Measurements from ENCODE around the gene TRMT11.
A peak's percentile ranks its signal among the peaks of the same experiment; 100 is the strongest.
"Not testable (repeated sequence)": the region's sequence is repeated elsewhere in the genome, so short reads cannot be mapped to it uniquely, and the experiment has no call there.

TRMT11 gene

GRCh38 chr6:125986301-125987025, at the start of gene TRMT11:
Gene TRMT11, plus strand, starts transcription at chr6:125986540. Its CDS starts 11 bp downstream, at chr6:125986551.
- DNase-seq: peak; percentile 88

- no peak for DNase-seq
Observed at GRCh38 chr6:125939026-125939425, 47.3 kb upstream of the TRMT11 start.

GRCh38 chr6:125939791-125940190, 46.5 kb upstream of the TRMT11 start:
- DNase-seq: no peak

DNA sequence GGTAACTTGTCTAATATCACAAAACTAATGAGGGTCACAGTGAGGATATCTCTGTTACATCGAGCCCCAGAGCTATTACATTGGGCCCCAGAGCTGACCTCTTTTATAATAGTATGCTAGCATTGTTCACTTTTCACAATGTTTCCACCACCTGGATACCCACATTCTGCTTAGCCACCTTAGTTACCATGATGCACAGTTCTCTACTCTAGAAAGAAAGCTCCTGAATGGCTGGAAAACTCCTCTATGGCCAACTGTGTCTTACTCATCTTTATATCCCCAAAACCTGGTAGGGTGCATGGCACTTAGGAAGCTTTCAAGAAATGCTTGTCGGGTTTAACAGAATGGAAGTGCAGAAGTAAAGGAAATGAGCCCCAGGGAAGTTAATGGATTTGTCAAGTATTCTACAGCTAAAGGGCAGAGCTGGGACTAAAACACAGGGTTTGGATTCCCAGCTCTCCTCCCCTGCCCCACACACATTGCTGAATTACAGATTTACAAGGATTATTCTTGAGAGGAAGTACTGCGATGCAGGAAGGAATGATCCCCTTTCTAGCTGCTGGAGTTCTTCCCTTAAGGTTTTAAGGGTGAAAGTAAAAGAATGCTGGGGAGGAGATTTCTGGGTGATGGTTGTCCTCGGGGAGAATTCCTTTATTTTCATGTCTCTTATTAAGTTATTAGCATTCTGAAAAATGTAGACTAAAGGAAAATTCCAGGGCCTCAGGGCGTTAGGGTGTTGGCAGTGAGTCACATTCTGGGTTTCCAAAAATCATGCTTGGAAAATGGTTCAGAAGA, 45.9 kb upstream of the TRMT11 start:
- DNase-seq: no peak

- DNase-seq: no peak
Observed at GRCh38 chr6:125942672-125943527, 43.4 kb upstream of the TRMT11 start.

- DNase-seq: no peak
Observed at GRCh38 chr6:125943528-125944433, 42.6 kb upstream of the TRMT11 start.

GRCh38 chr6:125944434-125944816, 41.9 kb upstream of the TRMT11 start:
- no peak for DNase-seq

- DNase-seq: no peak
Observed at GRCh38 chr6:125944896-125945295, 41.4 kb upstream of the TRMT11 start.

DNA sequence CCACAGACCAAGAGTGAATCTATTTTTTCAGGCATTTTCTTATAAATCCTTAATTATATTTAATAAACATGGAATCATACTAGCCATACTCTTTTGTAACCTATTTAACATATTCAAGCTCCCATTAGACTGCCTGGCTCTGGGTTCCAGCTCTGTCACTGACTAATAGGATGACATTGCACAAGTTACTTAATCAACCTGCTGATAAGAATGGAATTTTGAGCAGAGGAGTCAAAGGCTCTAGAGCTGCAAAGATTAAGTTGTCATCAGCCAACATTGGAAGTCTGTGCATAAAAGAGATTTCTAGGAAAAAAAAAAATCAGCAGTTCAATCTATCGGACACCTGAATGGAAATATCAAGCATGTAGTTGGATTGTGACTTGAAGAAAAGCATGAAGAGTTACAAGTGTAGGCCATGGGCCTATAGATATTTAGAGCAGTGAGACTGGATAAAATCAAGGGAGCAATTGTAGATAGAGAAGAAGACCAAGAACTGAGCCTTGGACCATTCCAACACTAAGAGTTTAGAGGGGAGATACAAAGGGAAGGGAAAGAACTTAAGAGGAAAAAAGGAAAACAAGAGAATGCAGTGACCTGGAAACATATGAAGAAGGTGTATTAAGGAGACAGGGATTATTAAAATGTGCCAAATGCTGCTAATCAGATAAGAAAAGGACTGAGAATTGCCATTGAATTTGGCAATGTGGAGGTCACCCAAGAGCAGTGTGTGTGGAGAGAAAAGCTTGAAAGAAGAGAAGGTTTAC, 40.8 kb upstream of the TRMT11 start:
- no peak for DNase-seq

DNA sequence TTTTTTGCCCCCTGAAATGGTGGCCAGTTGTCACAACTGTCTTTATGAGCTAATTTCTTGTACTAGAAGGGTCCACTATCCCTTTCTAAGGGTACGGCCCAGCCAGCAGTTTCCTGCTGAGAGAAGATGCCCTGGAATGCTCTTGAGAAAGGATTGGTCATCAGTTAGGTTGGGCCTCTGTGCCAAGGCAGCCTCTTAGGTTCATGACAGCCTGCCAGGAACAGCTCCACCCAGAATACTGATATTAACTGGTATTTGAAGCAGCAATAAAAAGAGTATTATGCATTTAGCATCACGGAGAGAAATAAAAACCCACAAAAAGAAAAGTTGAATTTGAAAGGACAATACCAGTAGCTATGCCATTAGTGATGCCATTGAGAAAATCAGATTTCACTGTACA, 38.7 kb upstream of the TRMT11 start:
- DNase-seq: no peak

DNA sequence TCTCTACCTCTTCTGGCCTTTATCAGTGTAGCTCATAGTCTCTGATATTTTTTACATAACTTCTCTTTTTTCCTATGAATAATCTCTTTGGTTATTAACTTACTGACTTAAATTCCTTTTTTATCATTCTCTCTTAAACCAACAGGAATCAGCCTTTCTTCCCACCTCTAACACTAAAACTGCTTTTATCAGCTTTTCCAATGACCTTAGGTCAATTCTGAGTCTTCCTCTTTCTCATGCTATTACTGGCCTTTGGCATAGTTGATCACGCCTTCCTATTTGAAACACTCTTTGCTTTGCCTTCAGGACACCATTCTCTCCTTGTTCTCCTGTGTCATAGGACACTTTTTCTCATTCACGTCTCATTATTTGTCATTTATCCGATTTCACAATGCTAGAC, 37.9 kb upstream of the TRMT11 start:
- no peak for DNase-seq

GRCh38 chr6:125949069-125949468, 37.3 kb upstream of the TRMT11 start:
- DNase-seq: no peak

DNA sequence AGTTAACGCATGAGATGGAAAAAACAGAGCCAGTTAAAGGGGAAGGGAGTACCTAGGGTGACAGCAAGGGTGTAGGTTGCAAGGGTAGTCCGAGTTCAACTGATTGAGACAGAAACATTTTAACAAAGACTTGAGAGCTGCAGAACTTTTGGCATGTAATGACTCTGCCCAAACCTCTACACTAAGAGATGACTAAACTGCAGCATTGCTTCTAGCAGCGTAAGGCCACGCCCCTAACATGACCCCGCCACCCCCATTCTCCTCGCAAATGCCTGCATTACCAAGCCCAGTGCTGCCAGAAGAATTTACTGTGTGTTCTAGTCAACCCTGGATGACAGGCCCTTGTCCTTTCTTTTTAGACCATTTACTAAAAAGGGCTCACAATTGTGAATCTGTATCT, 36.0 kb upstream of the TRMT11 start:
- DNase-seq: no peak

DNA sequence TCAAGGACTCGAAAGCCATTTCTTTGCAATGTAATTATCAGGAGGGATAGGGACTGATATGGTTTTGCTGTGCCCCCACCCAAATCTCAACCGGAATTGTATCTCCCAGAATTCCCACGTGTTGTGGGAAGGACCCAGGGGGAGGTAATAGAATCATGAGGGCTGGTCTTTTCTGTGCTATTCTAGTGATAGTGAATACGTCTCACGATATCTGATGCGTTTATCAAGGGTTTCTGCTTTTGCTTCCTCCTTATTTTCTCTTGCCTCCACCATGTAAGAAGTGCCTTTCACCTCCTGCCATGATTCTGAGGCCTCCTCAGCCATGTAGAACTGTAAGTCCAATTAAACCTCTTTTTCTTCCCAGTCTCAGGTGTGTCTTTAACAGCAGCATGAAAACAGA, 35.6 kb upstream of the TRMT11 start:
- not testable (repeated sequence) for DNase-seq

GRCh38 chr6:125951323-125951722, 35.0 kb upstream of the TRMT11 start:
- DNase-seq: no peak

GRCh38 chr6:125952764-125953501, 33.4 kb upstream of the TRMT11 start:
- DNase-seq: peak; percentile 39

DNA sequence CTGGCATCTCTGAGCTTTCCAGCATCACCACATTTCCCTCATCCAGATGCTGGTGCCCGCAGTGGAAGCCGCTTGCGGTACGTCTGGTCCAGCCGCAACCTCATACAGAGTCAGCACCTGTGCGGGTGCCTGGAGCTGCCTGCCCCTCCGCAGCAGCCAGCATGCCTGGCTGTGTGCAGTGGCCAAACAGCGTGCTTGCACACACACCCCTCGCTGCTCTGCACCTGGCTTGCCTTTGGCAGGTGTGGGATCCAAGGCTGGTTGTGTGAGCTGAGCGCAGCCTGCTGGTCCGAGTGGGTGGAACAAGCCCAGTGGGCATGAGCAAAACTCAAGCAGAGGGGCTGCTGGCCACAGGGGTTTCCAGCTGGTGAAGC, 32.9 kb upstream of the TRMT11 start:
- no peak for DNase-seq

DNA sequence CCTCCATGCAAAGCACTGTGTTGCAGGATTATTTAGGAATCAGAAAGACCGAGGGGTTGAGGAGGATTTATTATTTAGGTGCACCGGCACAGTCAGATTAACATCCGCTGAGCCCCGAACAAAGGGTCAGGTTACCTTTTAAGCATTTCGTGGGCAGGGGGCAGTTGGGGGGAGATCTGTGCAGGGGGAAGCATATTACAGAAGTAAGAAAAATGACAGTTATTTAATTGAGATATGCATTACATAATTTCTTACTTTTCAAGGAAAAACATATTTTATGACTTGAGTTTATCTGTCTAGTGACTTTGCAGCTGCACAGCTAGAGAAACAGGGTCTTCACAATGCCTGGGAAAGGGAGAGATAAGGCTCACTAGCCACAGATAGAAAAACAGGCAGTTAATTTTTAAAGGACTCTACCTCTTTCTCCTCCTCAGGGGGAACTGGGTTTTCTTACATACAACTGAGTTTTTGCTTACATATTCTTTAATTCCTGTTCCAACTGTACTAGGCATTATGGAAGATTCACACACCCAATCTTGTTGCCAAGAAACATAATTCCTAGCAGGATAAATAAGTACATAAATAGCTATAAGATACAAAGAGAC, 31.5 kb upstream of the TRMT11 start:
- DNase-seq: no peak

- no peak for DNase-seq
Observed at GRCh38 chr6:125955973-125956372, 30.4 kb upstream of the TRMT11 start.

All from stimulated activated CD8-positive, alpha-beta memory T cell treated with anti-CD3 and anti-CD28 coated beads, Interleukin-4, amount 100 ng/mL, for 48 hours (primary cell).